Measurements from ENCODE around the gene SRPK3. TPM values are rescaled to one million over a fixed set of nuclear protein-coding genes. Genes with fewer than 3 reads are reported as not detected.

SRPK3 gene
- total and polyA plus RNA-seq, 2 donors (not counting 3 experiments of a cell fraction or from before 2014, with no cell fraction given), result 0.25 to 0.40 TPM

DNA sequence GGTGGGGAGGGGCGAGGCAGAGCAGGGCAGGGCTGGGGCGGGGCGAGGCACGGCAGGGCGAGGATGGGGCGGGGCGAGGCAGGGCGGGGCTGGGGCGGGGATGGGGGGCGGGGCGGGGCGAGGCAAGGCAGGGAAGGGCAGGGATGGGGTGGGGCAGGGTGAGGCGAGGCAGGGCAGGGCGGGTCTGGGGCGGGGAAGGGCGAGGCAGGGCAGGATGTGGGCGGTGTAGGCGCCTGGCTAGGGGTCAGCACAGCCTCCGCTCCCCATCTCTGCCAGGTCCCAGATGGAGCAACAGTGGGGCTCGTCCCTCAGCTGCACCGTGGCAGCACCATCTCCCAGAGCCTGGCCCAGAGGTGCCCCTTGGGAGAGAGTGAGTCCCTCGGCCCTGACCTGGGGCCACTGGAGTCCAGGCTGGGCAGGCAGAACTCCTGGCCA is 4.2 kb upstream of the SRPK3 start:
- Histone ChIP-seq H3K79me2 (ENCODE audit: control insufficient read depth, insufficient read depth, low read length) (no peaks in the 10 kb centered on the region), H2AFZ (ENCODE audit: low read depth, low read length) (no peak overlapping the region), H3K27me3 (ENCODE audit: control insufficient read depth in 2 of 2, insufficient read depth in 2 of 2, low read length in 2 of 2) (no peaks in the 10 kb centered on the region), H3K27ac (ENCODE audit: insufficient read depth, low read depth, low read length) (no peak overlapping the region), H3K9ac (replicated peaks; ENCODE audit: extremely low read depth, insufficient read depth, low read length) (no peak overlapping the region), H3K9me1 (replicated peaks; ENCODE audit: control insufficient read depth, extremely low read depth, insufficient read depth, low read length) (no peaks in the 10 kb centered on the region), H3K4me2 (ENCODE audit: insufficient read depth, low read length) (no peak overlapping the region), H3K36me3 (ENCODE audit: control insufficient read depth in 2 of 2, extremely low read depth in 1 of 2, insufficient read depth in 2 of 2, low read length in 2 of 2) (peaks cover 0 to 11% of the 10 kb centered on the region in 2 experiments), H4K20me1 (replicated peaks; ENCODE audit: control insufficient read depth, extremely low read depth, insufficient read depth, low read length) (no peaks in the 10 kb centered on the region), H3K4me3 (replicated peaks in 1 of 3; ENCODE audit: insufficient read depth in 1 of 3, low read depth in 1 of 3, low read length in 3 of 3) (no peak overlapping the region), H3K4me1 (ENCODE audit: control insufficient read depth, extremely low read depth, insufficient read depth, low read length) (no peaks in the 10 kb centered on the region), H3K9me3 (replicated peaks; ENCODE audit: control insufficient read depth, insufficient read depth, low read length) (no peaks in the 10 kb centered on the region)
- ChIA-PET CTCF (no interaction called here), POLR2A (no interaction called here)
- dilution Hi-C loops (cut with MboI; ENCODE audit: extremely low pct_ligation_motif_present, low sequenced_read_pairs) (no loop called here), intact Hi-C loops (cut with micrococcal nuclease) (no loop called here)
- no peak for DNase-seq (ENCODE audit: low read depth, low spot score)
- TF ChIP-seq JUN (IDR thresholded peaks at IDR 0.05; ENCODE audit: borderline replicate concordance, insufficient read depth, insufficient read length, low read depth) (no peak), EZH2 (IDR thresholded peaks at IDR 0.05; ENCODE audit: borderline replicate concordance, low read depth, low read length, severe bottlenecking) (no peak), MYC (IDR thresholded peaks at IDR 0.05; ENCODE audit: low read depth, low read length) (no peak), GATA2 (IDR thresholded peaks at IDR 0.05; ENCODE audit: insufficient read depth, insufficient read length, low read depth, low read length) (no peak), POLR2A (IDR thresholded peaks at IDR 0.05; ENCODE audit: low read depth, low read length) (no peak), FOS (IDR thresholded peaks at IDR 0.05; ENCODE audit: borderline replicate concordance, insufficient read depth, low read length) (no peak), POLR2AphosphoS5 (IDR thresholded peaks at IDR 0.05; ENCODE audit: insufficient read depth, low read depth, low read length) (no peak), MAX (IDR thresholded peaks at IDR 0.05; ENCODE audit: insufficient read depth, insufficient read length) (no peak), CTCF (IDR thresholded peaks at IDR 0.05; ENCODE audit: extremely low read depth in 1 of 2, insufficient read depth in 1 of 2, low read depth in 1 of 2, low read length in 2 of 2) (no peak)
- no TSS peak for BruUV-seq (replicated peaks)
- FAIRE-seq, result no peak

Data from endothelial cell of umbilical vein (primary cell).